GM19240 (cell line): Measurements from ENCODE around the gene NCAM2.

Experiments used
- DNase-seq: peaks from one replicate; pipeline ENCODE4 v3.0.0; 2011; ENCODE audit warnings: low spot score; ENCODE audit not compliant: insufficient read length

Gene NCAM2

GRCh38 chr21:21436012-21436534 lies 437.9 kb downstream of the NCAM2 start:
- DNase-seq, result no peak

- no peak for DNase-seq
These were observed 441.6 kb downstream of the NCAM2 start for GRCh38 chr21:21439761-21440160.

- no peak for DNase-seq
These were observed 458.9 kb downstream of the NCAM2 start for GRCh38 chr21:21457077-21457476.

- DNase-seq, result no peak
These were observed 460.0 kb downstream of the NCAM2 start for GRCh38 chr21:21458124-21458631.

GRCh38 chr21:21460979-21461378 lies 462.8 kb downstream of the NCAM2 start:
- no peak for DNase-seq

- DNase-seq, result no peak
These were observed 465.2 kb downstream of the NCAM2 start for GRCh38 chr21:21463456-21463855.

- no peak for DNase-seq
These were observed 466.5 kb downstream of the NCAM2 start for GRCh38 chr21:21464684-21465083.

GRCh38 chr21:21466752-21467151 lies 468.5 kb downstream of the NCAM2 start:
- DNase-seq, result no peak

GRCh38 chr21:21468003-21468402 lies 469.8 kb downstream of the NCAM2 start:
- DNase-seq, result no peak

- DNase-seq, result no peak
These were observed 483.0 kb downstream of the NCAM2 start for GRCh38 chr21:21481239-21481638.

- no peak for DNase-seq
These were observed 510.6 kb downstream of the NCAM2 start for GRCh38 chr21:21508859-21509258.

- DNase-seq, result no peak
These were observed 532.5 kb downstream of the NCAM2 start for GRCh38 chr21:21530680-21531079.

GRCh38 chr21:21547368-21547953 lies 549.3 kb downstream of the NCAM2 start:
- no peak for DNase-seq

GRCh38 chr21:21559285-21560045 lies 561.3 kb downstream of the NCAM2 start:
- DNase-seq, result no peak
